GM21737 (cell line): ENCODE data around the gene SLC16A7.

Source experiments
- ATAC-seq: cut with Tn5 transposase; IDR thresholded peaks from one replicate; pipeline ENCODE4 v1.9.1; 2021; ENCODE audit warnings: mild to moderate bottlenecking, moderate library complexity; ENCODE audit not compliant: unreplicated experiment

SLC16A7 gene

DNA sequence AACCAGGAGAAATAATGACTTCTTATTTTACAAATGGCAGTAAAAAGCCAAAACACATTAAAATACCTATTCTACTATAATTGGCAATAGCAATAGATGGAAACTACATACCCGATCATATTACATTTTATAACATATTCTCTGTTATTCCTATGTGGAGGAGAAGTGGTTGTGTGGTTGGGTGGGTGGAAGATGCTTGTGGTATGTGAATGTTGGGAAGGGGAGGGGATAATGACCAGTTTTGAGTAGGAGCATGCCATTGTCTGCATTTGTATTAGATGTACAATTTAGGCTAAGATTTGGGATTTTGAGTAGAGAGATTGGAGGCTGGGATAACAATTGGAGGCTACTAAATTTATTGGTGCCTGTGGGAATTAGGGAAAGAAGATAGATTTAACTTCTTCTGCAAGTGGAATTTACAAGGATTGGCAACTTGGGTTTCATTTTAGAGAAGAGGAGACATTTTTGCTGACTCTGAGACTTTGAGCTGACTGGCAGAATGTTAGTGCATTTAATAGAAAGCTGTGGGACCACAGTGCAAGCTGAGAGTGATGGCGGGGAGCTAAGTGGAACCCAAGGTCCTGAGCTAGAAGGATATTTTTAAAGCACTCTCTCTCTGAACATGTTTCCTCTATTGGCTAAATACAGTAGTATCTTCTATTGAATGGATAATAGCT is 65.2 kb downstream of the SLC16A7 start:
- no peak for ATAC-seq

DNA sequence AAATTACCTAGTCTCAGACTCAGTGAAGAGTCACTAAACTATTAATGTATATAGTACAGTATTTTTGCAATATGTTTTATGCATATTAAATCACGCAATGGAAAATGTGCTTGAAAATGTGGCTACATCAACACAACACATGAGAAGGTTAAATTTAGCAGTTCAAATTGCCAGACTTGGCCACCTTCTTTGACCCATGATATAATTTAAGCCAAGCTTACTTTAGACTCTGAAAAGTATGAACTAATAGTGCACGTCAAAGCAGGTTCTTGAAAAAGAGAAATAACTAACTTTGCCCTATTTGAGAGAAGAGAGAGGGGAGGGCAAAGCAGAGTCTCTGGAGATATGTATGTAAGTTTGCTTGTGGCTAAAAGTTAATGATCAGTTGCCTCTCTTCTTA is 68.7 kb downstream of the SLC16A7 start:
- ATAC-seq: no peak

DNA sequence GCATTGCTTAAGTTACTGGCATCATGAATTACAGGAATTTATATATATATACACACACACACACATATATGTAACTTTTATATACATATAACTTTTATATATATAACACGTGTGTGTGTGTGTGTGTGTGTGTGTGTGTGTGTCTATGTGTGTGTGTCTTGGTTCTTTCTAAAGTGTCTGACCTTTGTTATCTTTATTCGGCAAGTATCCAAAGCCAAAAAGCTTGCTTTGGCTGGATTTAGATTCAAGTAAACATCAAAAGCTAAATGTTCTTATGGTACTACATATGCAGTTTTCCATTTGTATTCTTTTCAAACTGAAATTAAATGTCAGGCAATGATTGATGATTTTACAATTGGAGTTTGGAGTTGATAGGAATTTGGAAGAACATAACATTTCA is 69.9 kb downstream of the SLC16A7 start:
- ATAC-seq: no peak

DNA sequence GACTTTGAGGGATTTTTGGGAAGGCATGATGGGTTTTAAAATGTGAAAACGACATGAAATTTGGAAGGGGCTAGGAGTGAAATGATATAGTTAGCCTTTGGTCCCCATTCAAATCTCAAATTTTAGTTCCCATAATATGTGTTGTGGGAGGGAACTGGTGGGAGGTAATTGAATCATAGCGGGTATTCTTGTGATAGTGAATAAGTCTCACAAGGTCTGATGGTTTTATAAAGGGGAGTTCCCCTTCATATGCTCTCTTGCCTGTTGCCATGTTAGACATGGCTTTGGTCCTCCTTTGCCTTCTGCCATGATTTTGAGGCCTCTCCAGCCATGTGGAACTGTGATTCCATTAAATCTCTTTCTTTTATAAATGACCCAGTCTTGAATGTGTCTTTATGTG is 72.8 kb downstream of the SLC16A7 start:
- no peak for ATAC-seq

DNA sequence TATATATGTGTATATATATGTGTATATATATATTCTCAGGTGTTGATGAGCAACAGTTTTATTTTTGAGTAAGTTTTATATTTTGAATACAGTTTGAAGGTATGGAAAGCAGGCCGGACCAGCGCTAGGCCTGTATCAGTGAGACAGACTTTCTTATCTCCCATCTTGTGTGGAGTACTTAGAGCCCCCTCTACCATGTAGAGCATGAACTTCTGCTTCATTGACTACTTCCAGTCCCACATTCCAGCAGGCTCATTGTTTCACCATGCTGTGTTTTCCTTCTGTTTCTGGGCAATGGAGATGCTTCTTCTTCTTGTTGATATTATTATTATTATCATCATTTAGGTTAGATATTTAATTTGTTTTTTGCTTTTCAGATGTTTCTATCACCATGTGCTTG is 76.4 kb downstream of the SLC16A7 start:
- ATAC-seq: no peak

DNA sequence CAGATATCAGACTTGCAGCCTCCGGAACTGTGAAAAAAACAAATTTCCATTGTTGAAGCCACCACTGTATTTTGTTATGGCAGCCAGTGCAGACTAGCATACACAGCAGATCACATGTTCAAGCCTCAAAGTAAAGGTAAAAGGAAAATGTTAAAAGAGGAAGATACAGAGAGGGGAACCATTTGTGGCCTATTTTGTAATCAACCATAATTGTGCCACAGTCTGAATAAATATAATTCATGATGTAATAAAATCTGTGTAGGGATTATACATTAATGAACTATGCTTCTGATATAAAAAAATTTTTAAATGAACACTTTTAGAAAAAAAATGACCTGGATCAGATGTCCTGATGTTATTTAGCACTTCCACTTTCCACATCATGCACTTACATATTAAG is 79.6 kb downstream of the SLC16A7 start:
- no peak for ATAC-seq

DNA sequence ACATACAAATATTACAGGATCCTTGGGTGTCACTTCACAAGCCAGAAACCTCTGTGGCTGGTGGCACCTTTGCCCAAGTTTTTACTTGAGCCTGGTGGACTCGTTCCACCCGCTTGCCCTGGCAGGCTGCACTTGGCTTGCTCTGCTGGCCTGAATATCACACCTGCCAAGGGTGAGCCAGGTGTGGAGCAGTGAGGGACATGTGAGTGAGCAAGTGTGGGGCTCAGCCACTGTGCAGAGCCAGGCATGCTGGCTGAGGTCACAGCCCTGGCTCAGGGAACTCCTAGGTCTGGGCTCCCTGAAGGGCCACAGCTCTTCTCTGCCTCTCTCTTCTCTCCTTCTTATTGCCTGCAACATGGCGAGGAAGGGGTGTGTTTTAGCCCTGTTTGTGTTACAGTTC is 82.0 kb downstream of the SLC16A7 start:
- ATAC-seq: no peak

DNA sequence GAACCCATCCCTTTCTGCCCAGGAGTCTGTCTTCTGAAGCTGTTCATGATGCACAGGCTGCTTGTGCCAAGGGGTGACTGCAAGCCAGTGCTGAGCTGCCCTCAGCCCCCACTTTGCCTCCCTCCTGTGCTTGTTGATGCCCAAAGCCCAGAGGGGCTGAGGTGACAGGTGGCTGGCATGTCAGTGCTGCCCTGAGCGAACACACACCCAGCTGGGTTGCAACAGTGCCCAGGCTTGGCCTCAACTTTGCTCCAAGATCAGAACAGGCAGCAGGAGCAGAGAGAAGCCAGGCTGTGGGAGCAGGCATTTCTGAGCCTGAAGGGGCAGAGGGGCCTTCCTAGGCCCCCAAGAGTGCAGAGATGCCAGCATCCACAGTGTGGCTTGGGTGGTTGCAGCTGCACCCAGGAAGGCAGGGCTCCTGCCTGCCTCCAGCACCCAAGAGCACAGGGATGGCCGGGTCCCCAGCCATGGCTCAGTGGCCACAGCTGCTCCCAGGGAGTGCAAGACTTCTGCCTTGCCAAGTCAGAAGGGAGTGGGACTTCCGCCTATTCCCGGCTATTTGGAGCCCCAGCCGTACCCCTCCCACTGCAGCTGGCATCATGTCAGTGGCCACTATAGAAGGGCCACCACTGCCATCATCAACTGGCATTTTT is 83.1 kb downstream of the SLC16A7 start:
- ATAC-seq: no peak

DNA sequence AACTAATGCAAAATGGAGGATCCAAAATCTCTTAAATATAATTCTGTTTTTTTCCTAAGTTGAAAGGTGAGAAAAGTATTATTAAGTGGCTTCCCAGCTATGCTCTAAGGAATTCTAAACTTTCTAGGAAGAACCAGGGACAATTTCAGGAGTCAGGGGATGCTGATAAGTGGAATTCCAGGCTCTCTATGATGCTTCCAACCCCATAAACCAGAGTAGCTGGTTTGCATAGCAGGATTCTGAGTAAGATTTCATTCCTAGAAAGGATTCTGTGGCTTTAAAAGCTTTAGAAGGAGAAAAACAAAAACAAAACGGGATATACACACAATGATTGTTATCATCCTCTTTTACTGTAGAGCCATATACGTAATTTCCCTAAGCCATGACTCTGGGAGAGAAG is 93.9 kb downstream of the SLC16A7 start:
- no peak for ATAC-seq

DNA sequence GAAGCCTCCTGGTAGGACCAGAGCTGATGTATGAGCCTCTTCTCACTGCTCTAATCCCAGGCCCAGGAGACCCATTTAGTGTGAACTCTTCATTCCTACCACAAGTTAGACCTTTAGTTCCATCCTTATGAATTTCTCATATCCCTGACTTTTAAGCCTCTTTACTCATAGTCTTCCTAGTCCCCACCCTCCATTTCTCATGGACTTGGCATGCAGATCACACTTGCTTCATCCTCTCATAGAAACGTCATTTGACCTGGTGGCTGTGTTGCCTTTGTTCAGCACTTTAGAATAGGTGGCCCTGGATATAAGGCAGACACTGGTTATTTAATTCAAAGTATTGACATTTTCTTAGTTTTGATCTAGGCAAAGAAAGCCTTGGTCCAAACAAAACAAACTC is 99.5 kb downstream of the SLC16A7 start:
- ATAC-seq: no peak

DNA sequence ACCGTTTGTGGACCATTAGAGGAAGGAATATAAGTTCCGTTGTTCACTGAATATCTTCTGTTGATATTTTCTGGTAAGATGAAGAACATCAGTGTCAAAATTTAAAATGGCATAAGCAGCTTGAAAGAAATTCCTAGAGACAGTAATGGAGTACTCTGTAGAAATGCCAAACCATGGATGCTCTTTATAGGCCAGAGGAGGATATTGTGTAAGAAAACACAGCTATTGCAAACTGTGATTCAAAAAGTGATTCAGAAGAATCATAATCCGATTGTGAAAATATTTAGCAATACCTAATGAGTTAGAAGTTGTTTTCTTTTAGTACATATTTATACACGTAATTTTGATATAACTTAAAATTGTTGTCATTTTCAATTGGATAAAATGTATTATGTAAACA is 102.8 kb downstream of the SLC16A7 start:
- ATAC-seq: no peak

DNA sequence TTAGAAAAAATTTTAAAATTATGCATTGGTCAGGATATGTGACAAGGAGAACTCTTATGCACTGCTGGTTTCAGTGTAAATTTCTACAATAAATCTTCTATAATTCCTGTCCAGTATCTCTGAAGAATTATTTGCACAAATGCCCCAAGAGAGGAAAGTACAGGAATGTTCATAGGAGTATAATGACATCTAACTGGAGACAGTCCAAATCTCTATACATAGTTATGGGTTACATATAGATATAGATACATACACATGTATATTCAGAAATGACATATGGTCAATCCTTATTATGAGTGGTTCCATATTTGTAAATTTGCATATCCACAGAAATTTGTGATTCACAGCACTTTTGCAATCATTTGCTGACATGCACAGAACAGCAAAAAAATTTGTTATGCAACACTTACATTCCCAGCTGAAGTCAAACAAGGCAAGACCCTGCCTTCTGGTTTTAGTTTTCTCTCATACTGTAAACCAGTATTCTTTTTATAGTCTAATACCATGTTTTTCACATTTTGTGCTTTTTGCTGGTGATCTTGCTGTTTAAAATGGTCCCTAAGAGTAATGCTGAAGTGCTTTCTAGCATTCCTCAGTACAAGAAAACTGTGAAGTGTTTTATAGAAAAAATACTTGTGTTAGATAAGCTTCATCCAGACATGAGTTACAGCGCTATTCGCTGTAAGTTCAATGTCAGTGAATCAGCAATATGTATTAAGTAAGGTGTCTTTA is 103.8 kb downstream of the SLC16A7 start:
- ATAC-seq: no peak

DNA sequence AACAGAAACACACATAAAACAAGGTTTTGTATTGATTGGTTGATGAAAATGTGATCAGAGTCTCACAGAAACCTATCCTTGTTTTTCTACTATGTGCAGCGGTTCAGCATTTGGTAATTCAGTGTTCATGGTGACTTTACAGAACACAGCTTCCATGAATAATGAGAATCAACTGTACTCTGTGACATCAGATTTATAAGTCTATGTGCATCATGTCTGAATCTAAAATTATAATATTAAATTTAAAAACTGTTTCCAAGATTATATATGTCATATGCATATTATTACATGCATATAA is 104.3 kb downstream of the SLC16A7 start:
- no peak for ATAC-seq

DNA sequence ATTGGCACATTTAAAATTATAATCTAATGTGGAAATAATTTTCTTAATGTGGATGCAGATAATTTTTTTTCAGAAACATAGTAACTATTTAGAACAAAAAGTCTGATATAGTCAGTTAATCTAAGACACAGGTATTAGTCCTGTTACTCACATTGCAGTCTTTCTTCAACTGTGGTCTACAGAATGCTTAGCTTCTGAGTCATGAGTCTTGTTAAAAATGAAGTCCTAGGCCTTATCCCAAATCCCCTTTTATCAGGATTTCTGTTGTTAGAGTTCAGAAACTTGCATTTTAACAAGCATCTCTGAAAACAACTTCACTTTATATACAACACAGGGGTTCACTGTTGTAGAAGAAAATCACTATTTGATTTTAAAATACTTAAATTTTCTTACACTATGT is 112.2 kb downstream of the SLC16A7 start:
- no peak for ATAC-seq

DNA sequence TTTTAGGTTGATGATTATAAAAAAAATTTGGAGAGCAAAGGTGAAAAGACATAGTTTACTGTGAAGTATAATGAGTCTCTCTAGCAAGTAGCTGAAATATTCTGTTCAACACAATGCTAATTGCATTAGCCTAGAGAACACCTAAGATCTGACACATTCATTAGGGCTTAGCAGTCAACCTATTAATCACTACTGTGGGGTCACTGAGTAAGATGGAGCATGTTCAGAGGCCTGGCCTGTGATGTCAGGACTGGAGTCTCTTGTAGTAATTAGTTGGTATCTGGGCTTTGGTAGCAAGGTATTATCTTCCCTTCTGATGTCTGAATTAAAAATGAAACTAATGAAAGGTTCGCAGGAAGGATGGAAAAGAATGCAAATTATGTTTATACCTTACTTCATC is 112.7 kb downstream of the SLC16A7 start:
- ATAC-seq: no peak

DNA sequence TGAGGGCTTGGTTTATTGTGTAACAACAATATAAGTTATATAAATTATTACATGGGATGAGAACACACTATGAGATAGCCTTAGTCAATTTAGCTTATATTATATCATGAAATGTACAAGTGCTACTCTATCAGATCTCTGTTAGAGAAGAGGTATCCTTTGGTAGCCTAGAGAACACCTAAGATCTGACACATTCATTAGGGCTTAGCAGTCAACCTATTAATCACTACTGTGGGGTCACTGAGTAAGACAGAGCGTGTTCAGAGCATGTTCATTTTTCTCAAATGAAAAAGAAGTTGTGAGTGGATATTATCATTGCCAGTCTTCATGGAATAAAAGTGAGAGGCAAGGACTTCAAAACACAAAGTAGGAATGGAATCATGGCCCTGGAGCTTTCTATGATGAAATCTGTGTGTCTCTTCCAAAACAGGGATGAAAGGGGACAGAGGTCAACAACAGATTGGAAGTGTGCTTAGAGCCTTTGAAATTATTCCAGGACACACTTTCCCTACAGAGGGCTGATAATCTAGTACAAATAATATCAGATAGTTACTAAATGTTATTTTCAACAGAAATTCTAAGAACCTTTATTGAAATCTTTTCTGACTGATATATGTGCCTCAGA is 114.3 kb downstream of the SLC16A7 start:
- no peak for ATAC-seq

DNA sequence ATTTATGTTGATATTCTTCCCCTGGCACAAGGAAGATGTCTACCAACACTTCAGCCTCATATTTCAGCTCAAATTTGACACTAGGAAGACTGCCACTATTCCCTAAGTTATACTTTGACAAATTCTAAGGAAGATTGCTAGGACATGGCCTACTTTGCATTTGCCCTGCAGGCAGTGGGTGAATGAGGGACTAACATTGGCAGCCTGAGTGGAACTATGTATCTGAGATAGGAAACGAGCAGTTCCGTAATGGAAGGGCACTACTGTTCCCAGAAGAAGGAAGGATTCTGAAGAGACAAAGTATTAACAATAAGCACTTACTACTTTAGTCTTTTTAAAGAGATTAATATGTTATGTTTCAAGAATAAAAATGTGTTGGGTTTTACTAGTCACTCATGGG is 115.1 kb downstream of the SLC16A7 start:
- ATAC-seq: no peak

DNA sequence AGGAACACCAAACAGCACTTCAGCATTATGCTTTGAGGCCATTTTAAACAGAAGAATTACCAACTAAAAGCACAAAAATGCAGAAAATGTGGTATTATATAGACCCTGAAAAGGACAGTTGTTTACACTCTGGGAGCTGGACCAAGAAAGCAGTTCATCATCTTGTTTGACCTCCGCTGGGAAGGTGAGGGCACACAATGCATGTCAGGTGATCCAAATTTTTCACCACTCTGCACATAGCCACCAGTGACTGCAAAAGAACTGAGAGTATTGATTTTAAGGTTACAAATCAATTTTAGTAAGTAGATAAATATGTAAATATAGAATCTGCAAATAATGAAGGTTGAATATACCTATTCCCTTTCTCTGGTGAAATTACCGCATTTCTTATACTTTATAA is 119.6 kb downstream of the SLC16A7 start:
- ATAC-seq: no peak

DNA sequence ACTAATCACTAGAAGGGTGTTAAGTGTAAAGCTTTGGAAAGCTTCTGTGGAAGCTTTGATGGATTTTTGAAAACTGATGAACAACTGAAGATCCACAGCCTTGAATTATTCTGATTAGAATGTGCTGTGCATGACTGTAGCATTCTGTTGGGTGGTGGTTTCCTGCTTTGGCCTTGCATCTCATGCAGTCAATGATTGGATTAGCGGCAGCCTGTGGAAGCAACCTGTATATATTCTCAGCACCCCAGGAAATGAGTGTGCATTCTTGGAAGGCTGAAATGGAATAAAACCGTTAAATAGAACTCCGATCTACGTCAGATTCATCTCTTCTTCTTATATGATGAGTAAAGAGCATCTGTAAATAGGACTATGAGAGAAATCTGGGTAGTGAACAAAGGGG is 120.2 kb downstream of the SLC16A7 start:
- ATAC-seq: no peak

DNA sequence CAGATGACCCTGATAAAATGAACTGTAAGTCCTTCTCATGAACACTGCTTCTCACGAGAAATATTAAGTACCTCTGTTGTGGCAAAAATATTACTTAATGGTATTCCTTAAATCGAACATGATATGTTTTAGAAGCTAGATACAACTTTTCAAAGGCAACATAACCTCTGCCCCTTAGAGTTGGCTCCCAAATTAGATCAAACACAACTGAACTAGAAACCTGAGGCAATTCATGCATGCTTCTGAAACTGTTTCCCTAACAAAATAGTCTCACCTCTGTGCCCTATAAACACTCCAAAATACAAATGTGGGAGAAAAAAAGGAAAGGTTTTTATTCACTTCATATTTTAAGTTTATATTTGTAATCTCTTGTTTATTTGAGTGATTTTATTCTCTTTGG is 121.6 kb downstream of the SLC16A7 start:
- no peak for ATAC-seq

DNA sequence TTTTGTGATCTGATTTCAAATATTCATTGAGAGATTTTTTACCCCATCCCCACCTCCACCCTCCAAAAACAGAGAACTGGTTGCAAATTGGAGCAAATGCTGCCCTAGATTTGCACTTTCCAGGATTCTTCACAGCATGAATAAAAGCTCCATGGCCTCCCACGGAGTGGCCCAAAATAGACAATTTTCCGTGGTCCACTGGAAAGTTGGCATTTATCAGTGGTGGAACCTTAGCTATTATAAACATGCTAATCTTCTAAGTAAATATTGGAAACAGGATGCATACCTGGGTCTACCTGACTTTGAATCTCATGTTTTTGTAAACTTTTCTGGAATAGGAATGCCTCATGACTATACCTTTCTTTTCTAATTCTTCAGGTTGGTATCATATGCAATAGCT is 123.9 kb downstream of the SLC16A7 start:
- no peak for ATAC-seq

DNA sequence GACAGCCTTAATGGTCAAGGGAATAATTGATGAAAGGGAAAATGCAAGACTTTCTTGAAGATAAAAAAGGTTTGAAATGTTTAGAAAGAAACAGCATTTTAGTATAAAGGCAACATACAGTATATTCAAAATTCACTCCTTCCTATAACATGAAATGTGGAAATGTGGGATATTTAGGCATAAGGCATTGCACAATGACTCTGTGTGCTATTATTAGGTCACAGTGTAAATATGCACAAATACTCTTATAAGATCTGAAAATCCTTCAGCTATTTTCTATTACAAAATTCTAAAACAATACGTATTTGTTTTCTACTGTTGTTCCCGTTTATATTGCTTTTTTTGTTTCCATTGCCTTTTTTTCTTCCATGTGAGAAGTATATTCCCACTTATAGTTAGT is 127.7 kb downstream of the SLC16A7 start:
- ATAC-seq: no peak
